Keratinocyte (primary cell): ENCODE measurements around the gene FASTKD2. TPM values are rescaled to one million over a fixed set of nuclear protein-coding genes. Genes with fewer than 3 reads are reported as not detected.

Experiments
- DNase-seq: peaks from one replicate; pipeline ENCODE4 v3.0.0-alpha.2; 2011; ENCODE audit warnings: low read depth, missing footprints, low spot score
- FAIRE-seq: peaks from 2 replicates; lab custom pipeline; 2011; peaks lifted over from hg19 to GRCh38; lab: Jason Lieb, UNC
- H2AFZ ChIP-seq: 2 replicates; pipeline ENCODE4 v1.6.0; 2012; ENCODE audit warnings: low read length, control low read depth, inconsistent platforms; ENCODE audit not compliant: control insufficient read depth
- H3K27ac ChIP-seq: 2 replicates; pipeline ENCODE4 v1.5.1; 2011; ENCODE audit warnings: low read length; ENCODE audit not compliant: control insufficient read depth, insufficient read depth
- H3K27me3 ChIP-seq: 3 replicates; pipeline ENCODE4 v1.6.0; 2011; ENCODE audit warnings: low read length; ENCODE audit not compliant: control insufficient read depth, insufficient read depth; ENCODE audit errors: extremely low read depth
- H3K36me3 ChIP-seq, 2 experiments: 2 replicates in 1 of 2; 3 replicates in 1 of 2; pipeline ENCODE4 v1.5.1; 2011; ENCODE audit warnings: low read length in 2 of 2, mild to moderate bottlenecking in 1 of 2; ENCODE audit not compliant: control insufficient read depth in 2 of 2, insufficient read depth in 2 of 2; ENCODE audit errors: extremely low read depth in 1 of 2
- H3K4me1 ChIP-seq: 3 replicates; pipeline ENCODE4 v1.5.1; 2011; ENCODE audit warnings: low read length; ENCODE audit not compliant: control insufficient read depth, insufficient read depth; ENCODE audit errors: extremely low read depth
- H3K4me2 ChIP-seq: 3 replicates; pipeline ENCODE4 v1.6.0; 2011; ENCODE audit warnings: low read depth, low read length; ENCODE audit not compliant: control insufficient read depth, insufficient read depth; ENCODE audit errors: extremely low read depth
- H3K4me3 ChIP-seq, 3 experiments: fragments of 200-600 bp in 1 of 3; sonication (generic) in 1 of 3; 2 replicates in 2 of 3; 3 replicates in 1 of 3; pipeline ENCODE4 v1.5.1; 2011 to 2016; ENCODE audit warnings: low read length in 3 of 3, mild to moderate bottlenecking in 3 of 3, control low read depth in 2 of 3, inconsistent platforms in 1 of 3, low read depth in 1 of 3, mixed read lengths in 1 of 3, mixed run types in 1 of 3, moderate library complexity in 1 of 3; ENCODE audit not compliant: control insufficient read depth in 2 of 3, insufficient read depth in 2 of 3; ENCODE audit errors: extremely low read depth in 1 of 3
- H3K79me2 ChIP-seq: 2 replicates; pipeline ENCODE4 v1.6.0; 2012; ENCODE audit warnings: low read length; ENCODE audit not compliant: control insufficient read depth, insufficient read depth
- H3K9ac ChIP-seq: 3 replicates; pipeline ENCODE4 v1.6.0; 2011; ENCODE audit warnings: low read length; ENCODE audit not compliant: control insufficient read depth, insufficient read depth; ENCODE audit errors: extremely low read depth
- H3K9me1 ChIP-seq: 3 replicates; pipeline ENCODE4 v1.6.0; 2011; ENCODE audit warnings: low read length; ENCODE audit not compliant: control insufficient read depth, insufficient read depth; ENCODE audit errors: extremely low read depth
- H3K9me3 ChIP-seq: 2 replicates; pipeline ENCODE4 v1.5.1; 2012; ENCODE audit warnings: low read depth, low read length; ENCODE audit not compliant: control insufficient read depth
- H4K20me1 ChIP-seq: 3 replicates; pipeline ENCODE4 v1.6.0; 2011; ENCODE audit warnings: low read length; ENCODE audit not compliant: control insufficient read depth, insufficient read depth; ENCODE audit errors: extremely low read depth
- EZH2 ChIP-seq: IDR thresholded peaks from one replicate; pipeline ENCODE4 v1.6.1; 2012; ENCODE audit warnings: inconsistent platforms, mild to moderate bottlenecking, low read length, moderate library complexity
- dilution Hi-C: fragments of 300-500 bp; cut with MboI; formaldehyde crosslinking; loops from one replicate; pipeline ENCODE4 v1.7.0; 2020; ENCODE audit warnings: low sequenced_read_pairs; ENCODE audit not compliant: extremely low pct_ligation_motif_present
- polyA plus RNA-seq, 5 experiments: library from polyadenylated mRNA; depleted of rRNA in 3 of 5; stranded (reverse) in 3 of 5; stranded (forward) in 1 of 5; unstranded in 1 of 5; fragments of >200 nt; gene quantifications; 1 replicate in 1 of 5; 2 replicates in 3 of 5; 3 replicates in 1 of 5; pipeline versions ENCODE4 v1.2.1 to v1.2.3, GENCODE V29; 2011 to 2012; ENCODE audit warnings: missing spikeins in 2 of 5, low read depth in 1 of 5, low replicate concordance in 1 of 5
- TF ChIP-seq, protein P1 (sequence below), 3 experiments: IDR thresholded peaks in 1 of 3; conservative IDR thresholded peaks in 1 of 3; optimal IDR thresholded peaks in 1 of 3; 2 replicates in 2 of 3; 3 replicates in 1 of 3; pipeline versions ENCODE3 to v1.5.1; 2011; ENCODE audit warnings: low read length in 3 of 3, mild to moderate bottlenecking in 3 of 3, moderate library complexity in 2 of 3, control low read depth in 1 of 3, inconsistent platforms in 1 of 3; ENCODE audit not compliant: insufficient read depth in 2 of 3; ENCODE audit errors: extremely low read depth in 1 of 3

Gene FASTKD2
- polyA plus RNA-seq, 1 donor (not counting 4 experiments of a cell fraction or from before 2014, with no cell fraction given), result 51.1 TPM

DNA sequence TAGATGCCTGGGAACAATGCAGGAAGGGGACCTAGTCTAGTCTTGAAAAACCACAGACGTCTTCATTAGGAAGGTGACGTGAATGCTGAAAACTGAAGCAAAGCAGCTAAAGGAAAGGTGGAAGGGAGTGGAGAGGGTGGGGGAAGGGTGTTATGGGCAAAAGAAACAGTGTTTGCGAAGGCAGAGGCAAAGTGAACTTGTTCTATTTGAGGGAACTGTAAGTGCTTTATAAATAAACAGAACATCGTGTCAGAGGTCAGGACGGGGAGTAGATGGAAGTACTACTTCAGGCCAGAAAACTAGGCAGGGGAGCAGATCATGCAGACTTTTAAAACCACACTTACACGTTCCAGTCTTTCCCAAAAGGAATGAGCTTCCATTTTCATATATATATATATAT, 57.8 kb downstream of the FASTKD2 start:
- no peak overlapping the region for H3K4me3 ChIP-seq
- FAIRE-seq, result no peak
- H3K4me1 ChIP-seq, result no peaks in the 10 kb centered on the region
- no peak for DNase-seq
- no peak overlapping the region for H3K27ac ChIP-seq
- no peaks in the 10 kb centered on the region for H3K36me3 ChIP-seq
- no peak overlapping the region for H3K4me2 ChIP-seq
- dilution Hi-C loops, result no loop called here
- no peak overlapping the region for H2AFZ ChIP-seq
- no peaks in the 10 kb centered on the region for H3K79me2 ChIP-seq
- no peak for TF ChIP-seq EZH2
- TF ChIP-seq, protein P1, sequence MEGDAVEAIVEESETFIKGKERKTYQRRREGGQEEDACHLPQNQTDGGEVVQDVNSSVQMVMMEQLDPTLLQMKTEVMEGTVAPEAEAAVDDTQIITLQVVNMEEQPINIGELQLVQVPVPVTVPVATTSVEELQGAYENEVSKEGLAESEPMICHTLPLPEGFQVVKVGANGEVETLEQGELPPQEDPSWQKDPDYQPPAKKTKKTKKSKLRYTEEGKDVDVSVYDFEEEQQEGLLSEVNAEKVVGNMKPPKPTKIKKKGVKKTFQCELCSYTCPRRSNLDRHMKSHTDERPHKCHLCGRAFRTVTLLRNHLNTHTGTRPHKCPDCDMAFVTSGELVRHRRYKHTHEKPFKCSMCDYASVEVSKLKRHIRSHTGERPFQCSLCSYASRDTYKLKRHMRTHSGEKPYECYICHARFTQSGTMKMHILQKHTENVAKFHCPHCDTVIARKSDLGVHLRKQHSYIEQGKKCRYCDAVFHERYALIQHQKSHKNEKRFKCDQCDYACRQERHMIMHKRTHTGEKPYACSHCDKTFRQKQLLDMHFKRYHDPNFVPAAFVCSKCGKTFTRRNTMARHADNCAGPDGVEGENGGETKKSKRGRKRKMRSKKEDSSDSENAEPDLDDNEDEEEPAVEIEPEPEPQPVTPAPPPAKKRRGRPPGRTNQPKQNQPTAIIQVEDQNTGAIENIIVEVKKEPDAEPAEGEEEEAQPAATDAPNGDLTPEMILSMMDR (optimal IDR thresholded peaks at IDR 0.05 in 1 of 3, IDR thresholded peaks at IDR 0.05 in 1 of 3, conservative IDR thresholded peaks at IDR 0.05 in 1 of 3; ENCODE audit: extremely low read depth in 1 of 3, insufficient read depth in 2 of 3, low read length in 3 of 3), result no peak
- no peak overlapping the region for H3K9ac ChIP-seq
- H3K9me3 ChIP-seq, result no peaks in the 10 kb centered on the region
- no peaks in the 10 kb centered on the region for H4K20me1 ChIP-seq
- no peaks in the 10 kb centered on the region for H3K9me1 ChIP-seq
- H3K27me3 ChIP-seq, result no peaks in the 10 kb centered on the region

DNA sequence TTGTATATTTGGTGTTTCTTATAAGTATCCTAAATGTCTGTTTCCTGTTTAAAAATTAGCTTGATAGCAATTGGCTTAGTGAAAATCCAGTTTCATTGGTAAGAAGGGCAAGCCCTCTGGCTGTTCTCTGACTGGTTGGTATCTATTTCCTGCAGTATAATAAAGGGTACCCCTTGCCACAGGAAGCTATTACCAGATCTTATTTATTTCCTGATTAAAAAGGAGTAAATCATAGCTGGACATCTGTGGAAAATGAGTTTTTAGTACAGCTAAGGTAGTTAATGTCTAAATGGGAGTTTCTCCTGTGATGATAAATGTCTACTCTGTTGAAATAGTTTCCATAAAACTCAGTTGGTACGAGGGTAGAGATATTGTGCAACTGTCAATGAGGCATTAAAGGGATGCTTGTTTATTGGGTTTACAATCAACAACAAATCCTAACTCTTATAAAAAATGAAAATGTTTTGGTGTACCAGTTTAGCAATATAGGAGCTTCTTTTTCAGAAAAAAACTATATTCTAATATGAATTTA, 58.7 kb downstream of the FASTKD2 start:
- Histone ChIP-seq H3K9me1 (no peaks in the 10 kb centered on the region), H3K4me2 (no peak overlapping the region), H3K4me3 (no peak overlapping the region), H3K9ac (no peak overlapping the region), H2AFZ (no peak overlapping the region), H4K20me1 (no peaks in the 10 kb centered on the region), H3K4me1 (no peaks in the 10 kb centered on the region), H3K36me3 (no peaks in the 10 kb centered on the region), H3K27me3 (no peaks in the 10 kb centered on the region), H3K79me2 (no peaks in the 10 kb centered on the region), H3K27ac (no peak overlapping the region), H3K9me3 (no peaks in the 10 kb centered on the region)
- DNase-seq (no peak), FAIRE-seq (no peak)
- TF ChIP-seq, protein P1 (optimal IDR thresholded peaks at IDR 0.05 in 1 of 3, IDR thresholded peaks at IDR 0.05 in 1 of 3, conservative IDR thresholded peaks at IDR 0.05 in 1 of 3; ENCODE audit: extremely low read depth in 1 of 3, insufficient read depth in 2 of 3, low read length in 3 of 3), result no peak
- TF ChIP-seq EZH2, result no peak
- dilution Hi-C loops, result no loop called here
